Sciatic nerve (tissue), 2 donors: ENCODE results near the gene TRIM52. TPM values are rescaled to one million over a fixed set of nuclear protein-coding genes. Genes with fewer than 3 reads are reported as not detected.
A peak's percentile ranks its signal among the peaks of the same experiment; 100 is the strongest.

Experiments
- ATAC-seq: fragments of 200-7000 bp; cut with Tn5 transposase; one replicate; pipeline ENCODE4 v1.9.1; 2020; ENCODE audit warnings: mild to moderate bottlenecking, moderate library complexity
- DNase-seq: peaks from one replicate; pipeline ENCODE4 v3.0.0-alpha.2; 2020; ENCODE audit warnings: low spot score
- intact Hi-C: fragments of 100-400 bp; cut with DNase I; formaldehyde crosslinking; loops from one replicate; pipeline ENCODE4 v1.14.2; 2022
- total RNA-seq: library from RNA; stranded (reverse); fragmentation: NEBNext Ultra II Directional; extraction: Animal tissue kit (Norgen Biotek cat#: 25700); gene quantifications from one replicate; pipeline ENCODE4 v1.2.1, GENCODE V29; 2021
- donor health status: DM: no; HTN: no; CAD: no.
- donor health status: DM: no; HTN: no; CAD: no.

Gene TRIM52
- total RNA-seq, 1 donor from 2014 or later: 14.1 TPM

GRCh38 chr5:181235689-181236366, 25.1 kb downstream of the TRIM52 start:
- ATAC-seq (no peak), DNase-seq (no peak)
- intact Hi-C loops: no loop called here

- intact Hi-C loops: no loop called here
- DNase-seq: no peak
- ATAC-seq: no peak
Observed at GRCh38 chr5:181235323-181235688, 25.6 kb downstream of the TRIM52 start.

- no peak for DNase-seq
- ATAC-seq: no peak
- intact Hi-C loops: no loop called here
Observed at GRCh38 chr5:181234455-181235306, 26.3 kb downstream of the TRIM52 start.

- intact Hi-C loops: no loop called here
- DNase-seq: no peak
- ATAC-seq: no peak
Observed at GRCh38 chr5:181233801-181234454, 27.0 kb downstream of the TRIM52 start.

GRCh38 chr5:181233088-181233800, 27.7 kb downstream of the TRIM52 start:
- DNase-seq (no peak), ATAC-seq (no peak)
- intact Hi-C loops: no loop called here

GRCh38 chr5:181232593-181232992, 28.4 kb downstream of the TRIM52 start:
- intact Hi-C loops: no loop called here
- DNase-seq: no peak
- ATAC-seq: no peak

- no peak for ATAC-seq
- peak; percentile 53 for DNase-seq
- intact Hi-C loops: no loop called here
Observed at GRCh38 chr5:181231432-181231831, 29.5 kb downstream of the TRIM52 start.

GRCh38 chr5:181230551-181230950, 30.4 kb downstream of the TRIM52 start:
- no peak for ATAC-seq

GRCh38 chr5:181229996-181230395, 30.9 kb downstream of the TRIM52 start:
- intact Hi-C loops: no loop called here
- ATAC-seq (no peak), DNase-seq (no peak)

More at GRCh38 chr5:181230551-181230950, 30.4 kb downstream of the TRIM52 start:
- intact Hi-C loops: no loop called here
- no peak for DNase-seq

- ATAC-seq: no peak
- DNase-seq: no peak
- intact Hi-C loops: no loop called here
Observed at GRCh38 chr5:181224390-181225229, 36.3 kb downstream of the TRIM52 start.

GRCh38 chr5:181223729-181224389, 37.1 kb downstream of the TRIM52 start:
- ATAC-seq: peak; percentile 12
- intact Hi-C loops: no loop called here

GRCh38 chr5:181223058-181223728, 37.8 kb downstream of the TRIM52 start, which contains the start of gene TRIM41:
TRIM41 (plus strand) TSS chr5:181223281; CDS start chr5:181224000, 719 bp downstream.
- ATAC-seq: peak; percentile 94
- intact Hi-C loops: no loop called here
- DNase-seq: peak; percentile 99

More at GRCh38 chr5:181223729-181224389, 37.1 kb downstream of the TRIM52 start:
- DNase-seq: peak; percentile 78

GRCh38 chr5:181222630-181223057, 38.3 kb downstream of the TRIM52 start:
- ATAC-seq (peak; percentile 20), DNase-seq (no peak)
- intact Hi-C loops: no loop called here

- intact Hi-C loops: no loop called here
- ATAC-seq (peak; percentile 80), DNase-seq (peak; percentile 98)
Observed at GRCh38 chr5:181221792-181222629, 38.9 kb downstream of the TRIM52 start.

- no peak for ATAC-seq
- no peak for DNase-seq
- intact Hi-C loops: no loop called here
Observed at GRCh38 chr5:181221105-181221791, 39.7 kb downstream of the TRIM52 start.

GRCh38 chr5:181220178-181220515, 40.8 kb downstream of the TRIM52 start:
- DNase-seq (no peak), ATAC-seq (no peak)
- intact Hi-C loops: no loop called here
